Renal pelvis (tissue), 4 donors: Measurements from ENCODE around the gene IFNGR1. TPM values are rescaled to one million over a fixed set of nuclear protein-coding genes. Genes with fewer than 3 reads are reported as not detected.

ENCODE experiments used
- DNase-seq: peaks from one replicate; pipeline ENCODE4 v3.0.0-alpha.2; 2013
- polyA plus RNA-seq, 3 donors: library from polyadenylated mRNA; unstranded; fragments of 120-200 nt; gene quantifications; one replicate each; pipeline ENCODE4 v1.2.1, GENCODE V29; 2013; ENCODE audit not compliant: insufficient read length in 3 of 3

The IFNGR1 gene
- polyA plus RNA-seq, 3 donors: 52.2 to 58.6 (median 55.6) TPM

- no peak for DNase-seq
Observed at GRCh38 chr6:137161949-137162348, 57.2 kb downstream of the IFNGR1 start.

GRCh38 chr6:137160763-137161162 is 58.4 kb downstream of the IFNGR1 start:
- no peak for DNase-seq

GRCh38 chr6:137159912-137160311 is 59.3 kb downstream of the IFNGR1 start:
- no peak for DNase-seq

GRCh38 chr6:137157601-137158000 is 61.6 kb downstream of the IFNGR1 start:
- peak; percentile 15 for DNase-seq

GRCh38 chr6:137156650-137157049 is 62.5 kb downstream of the IFNGR1 start:
- no peak for DNase-seq

GRCh38 chr6:137155830-137156229 is 63.4 kb downstream of the IFNGR1 start:
- no peak for DNase-seq

- DNase-seq: no peak
Observed at GRCh38 chr6:137150072-137150471, 69.1 kb downstream of the IFNGR1 start.

- no peak for DNase-seq
Observed at GRCh38 chr6:137149035-137149393, 70.2 kb downstream of the IFNGR1 start.

- no peak for DNase-seq
Observed at GRCh38 chr6:137148306-137149034, 70.7 kb downstream of the IFNGR1 start.

Other genes starting within 250 kb of the IFNGR1 start
- gene IL20RA, start 174.4 kb downstream of the IFNGR1 start, polyA plus RNA-seq: 1 to 10 TPM; 1.1 to 2.6 (median 1.6) TPM
- gene IL22RA2, start 45.7 kb downstream of the IFNGR1 start, polyA plus RNA-seq: not detected